ENCODE measurements around the gene SARDH.

- TF ChIP-seq, protein P1, sequence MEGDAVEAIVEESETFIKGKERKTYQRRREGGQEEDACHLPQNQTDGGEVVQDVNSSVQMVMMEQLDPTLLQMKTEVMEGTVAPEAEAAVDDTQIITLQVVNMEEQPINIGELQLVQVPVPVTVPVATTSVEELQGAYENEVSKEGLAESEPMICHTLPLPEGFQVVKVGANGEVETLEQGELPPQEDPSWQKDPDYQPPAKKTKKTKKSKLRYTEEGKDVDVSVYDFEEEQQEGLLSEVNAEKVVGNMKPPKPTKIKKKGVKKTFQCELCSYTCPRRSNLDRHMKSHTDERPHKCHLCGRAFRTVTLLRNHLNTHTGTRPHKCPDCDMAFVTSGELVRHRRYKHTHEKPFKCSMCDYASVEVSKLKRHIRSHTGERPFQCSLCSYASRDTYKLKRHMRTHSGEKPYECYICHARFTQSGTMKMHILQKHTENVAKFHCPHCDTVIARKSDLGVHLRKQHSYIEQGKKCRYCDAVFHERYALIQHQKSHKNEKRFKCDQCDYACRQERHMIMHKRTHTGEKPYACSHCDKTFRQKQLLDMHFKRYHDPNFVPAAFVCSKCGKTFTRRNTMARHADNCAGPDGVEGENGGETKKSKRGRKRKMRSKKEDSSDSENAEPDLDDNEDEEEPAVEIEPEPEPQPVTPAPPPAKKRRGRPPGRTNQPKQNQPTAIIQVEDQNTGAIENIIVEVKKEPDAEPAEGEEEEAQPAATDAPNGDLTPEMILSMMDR (IDR thresholded peaks at IDR 0.05): no peak
- no peak for TF ChIP-seq POLR2A (IDR thresholded peaks at IDR 0.05)
These were observed 52.2 kb downstream of the SARDH start for GRCh38 chr9:133685653-133686609.

All from esophagus squamous epithelium (tissue), 4 donors.